Esophagus muscularis mucosa (tissue), 4 donors: ENCODE data around the gene DOCK1. TPM values are rescaled to one million over a fixed set of nuclear protein-coding genes. Genes with fewer than 3 reads are reported as not detected.

Experiments
- DNase-seq: peaks from one replicate; pipeline ENCODE4 v3.0.0-alpha.2; 2017; ENCODE audit errors: extremely low spot score
- H3K27ac ChIP-seq, 4 donors: fragments of 200-600 bp; sonication (generic); replicated peaks in 1 of 4; 1 replicate in 3 of 4; 2 replicates in 1 of 4; pipeline ENCODE4 v1.5.1; 2016 to 2019; ENCODE audit warnings: mild to moderate bottlenecking in 1 of 4
- H3K27me3 ChIP-seq, 4 donors: fragments of 200-600 bp; sonication (generic); one replicate each; pipeline versions ENCODE4 v1.5.1 to v1.6.0; 2016 to 2019
- H3K36me3 ChIP-seq, 4 donors: fragments of 200-600 bp; sonication (generic); one replicate each; pipeline ENCODE4 v1.5.1; 2016 to 2019
- H3K4me1 ChIP-seq, 4 donors: fragments of 200-600 bp; sonication (generic); one replicate each; pipeline ENCODE4 v1.5.1; 2016 to 2019
- H3K4me3 ChIP-seq, 4 donors: fragments of 200-600 bp; sonication (generic); 1 replicate in 2 of 4; 2 replicates in 2 of 4; pipeline ENCODE4 v1.5.1; 2016 to 2019; ENCODE audit warnings: mild to moderate bottlenecking in 4 of 4, moderate library complexity in 1 of 4
- H3K9me3 ChIP-seq, 4 donors: fragments of 200-600 bp; sonication (generic); 1 replicate in 3 of 4; 2 replicates in 1 of 4; pipeline ENCODE4 v1.5.1; 2016 to 2019
- CTCF ChIP-seq, 3 experiments: fragments of 200-600 bp in 2 of 3; fragments of 450-650 bp in 1 of 3; sonication (generic) in 2 of 3; IDR thresholded peaks; one replicate each; pipeline ENCODE4 v1.5.1; 2017 to 2019; ENCODE audit warnings: antibody characterized with exemption in 3 of 3, mild to moderate bottlenecking in 2 of 3, moderate library complexity in 1 of 3
- EP300 ChIP-seq: sonication (generic); formaldehyde crosslinking; IDR thresholded peaks from one replicate; pipeline ENCODE4 v1.6.1; 2017; ENCODE audit warnings: antibody characterized with exemption
- POLR2A ChIP-seq: fragments of 450-650 bp; IDR thresholded peaks from one replicate; pipeline ENCODE4 v1.6.1; 2017; ENCODE audit warnings: antibody characterized with exemption, moderate library complexity, mild to moderate bottlenecking, low read depth
- POLR2AphosphoS5 ChIP-seq, 2 donors: sonication (generic); formaldehyde crosslinking; IDR thresholded peaks; one replicate each; pipeline ENCODE4 v1.6.1; 2017; ENCODE audit warnings: antibody characterized with exemption in 2 of 2
- WGBS: methylation state at CpG from one replicate; pipeline ENCODE4 v1.1.5; 2018; 5-methylcytosine and 5-hydroxymethylcytosine counted together
- intact Hi-C: fragments of 100-400 bp; cut with DNase I; formaldehyde crosslinking; loops from one replicate; pipeline ENCODE4 v1.15.1; 2023
- total RNA-seq, 4 donors: library from RNA; depleted of rRNA; stranded (reverse); fragments of >200 nt; gene quantifications; one replicate each; pipeline versions ENCODE4 v1.1.0 to v1.2.1, GENCODE V29; 2016

The DOCK1 gene
- total RNA-seq, 4 donors from 2014 or later, result 41.4 to 60.3 (median 55.3) TPM

- H3K27ac ChIP-seq, result no peak overlapping the region
- intact Hi-C loops, result no loop called here
- peaks cover 9 to 34% (median 27%) of the 10 kb centered on the region in 4 donors for H3K36me3 ChIP-seq
- no peaks in the 10 kb centered on the region for H3K4me1 ChIP-seq
- TF ChIP-seq POLR2A (no peak), EP300 (no peak), POLR2AphosphoS5 (IDR thresholded peaks at IDR 0.05) (no peak), CTCF (IDR thresholded peaks at IDR 0.05) (no peak)
- H3K27me3 ChIP-seq, result no peaks in the 10 kb centered on the region
- 90% methylated on average over 3 of the region's 5 CpGs for WGBS
- no peaks in the 10 kb centered on the region for H3K9me3 ChIP-seq
- no peak overlapping the region for H3K4me3 ChIP-seq
- DNase-seq, result no peak
Observed at GRCh38 chr10:127374901-127375300, 469.7 kb downstream of the DOCK1 start.

DNA sequence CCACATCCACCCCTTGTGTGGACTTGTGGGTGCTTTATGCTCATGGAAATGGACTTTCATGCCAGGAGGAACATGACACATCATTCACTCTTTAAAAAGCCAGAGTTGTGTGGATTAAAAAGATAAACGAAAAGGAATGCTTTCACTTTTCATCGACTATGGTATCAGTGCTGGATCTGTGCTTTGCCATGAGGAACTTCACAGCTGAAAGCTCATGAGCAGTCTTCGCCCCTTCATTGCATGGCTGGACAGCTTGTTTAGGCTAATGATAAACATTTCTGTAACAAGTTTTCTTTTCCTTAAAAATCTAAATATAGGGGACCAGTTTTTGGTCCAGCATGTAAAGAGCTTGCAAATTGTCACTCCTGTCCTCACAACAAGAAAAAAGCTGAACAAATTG is 470.2 kb downstream of the DOCK1 start:
- no peak overlapping the region for H3K4me3 ChIP-seq
- TF ChIP-seq EP300 (no peak), POLR2A (no peak), CTCF (IDR thresholded peaks at IDR 0.05) (no peak), POLR2AphosphoS5 (IDR thresholded peaks at IDR 0.05) (no peak)
- H3K9me3 ChIP-seq, result no peaks in the 10 kb centered on the region
- H3K27ac ChIP-seq, result no peak overlapping the region
- peaks cover 9 to 34% (median 27%) of the 10 kb centered on the region in 4 donors for H3K36me3 ChIP-seq
- DNase-seq, result no peak
- no peaks in the 10 kb centered on the region for H3K27me3 ChIP-seq
- H3K4me1 ChIP-seq, result no peaks in the 10 kb centered on the region
- WGBS, result 59% methylated on average over 3 of the region's 3 CpGs
- intact Hi-C loops, result no loop called here

GRCh38 chr10:127376071-127376470 is 470.8 kb downstream of the DOCK1 start:
- Histone ChIP-seq H3K4me3 (no peak overlapping the region), H3K27ac (no peak overlapping the region), H3K9me3 (no peaks in the 10 kb centered on the region), H3K36me3 (peaks cover 9 to 36% (median 26%) of the 10 kb centered on the region in 4 donors), H3K4me1 (no peaks in the 10 kb centered on the region), H3K27me3 (no peaks in the 10 kb centered on the region)
- intact Hi-C loops, result no loop called here
- 93% methylated on average over 2 of the region's 2 CpGs for WGBS
- TF ChIP-seq POLR2AphosphoS5 (IDR thresholded peaks at IDR 0.05) (no peak), POLR2A (no peak), CTCF (IDR thresholded peaks at IDR 0.05) (no peak), EP300 (no peak)
- no peak for DNase-seq

- DNase-seq, result no peak
- no peak overlapping the region for H3K27ac ChIP-seq
- intact Hi-C loops, result no loop called here
- no peaks in the 10 kb centered on the region for H3K9me3 ChIP-seq
- no peaks in the 10 kb centered on the region for H3K27me3 ChIP-seq
- TF ChIP-seq POLR2AphosphoS5 (IDR thresholded peaks at IDR 0.05) (no peak), EP300 (no peak), POLR2A (no peak), CTCF (IDR thresholded peaks at IDR 0.05) (no peak)
- H3K4me3 ChIP-seq, result no peak overlapping the region
- WGBS, result 97% methylated on average over 5 of the region's 5 CpGs
- H3K36me3 ChIP-seq, result peaks cover 22 to 46% (median 29%) of the 10 kb centered on the region in 4 donors
- no peaks in the 10 kb centered on the region for H3K4me1 ChIP-seq
Observed at GRCh38 chr10:127378628-127379027, 473.4 kb downstream of the DOCK1 start.

- no peak for DNase-seq
- Histone ChIP-seq H3K27me3 (no peaks in the 10 kb centered on the region), H3K4me1 (no peaks in the 10 kb centered on the region), H3K4me3 (no peak overlapping the region), H3K27ac (no peak overlapping the region), H3K36me3 (peaks cover 20 to 62% (median 40%) of the 10 kb centered on the region in 4 donors), H3K9me3 (no peaks in the 10 kb centered on the region)
- intact Hi-C loops, result no loop called here
- 83% methylated on average over 17 of the region's 18 CpGs for WGBS
- TF ChIP-seq EP300, result no peak
- TF ChIP-seq CTCF (IDR thresholded peaks at IDR 0.05), result no peak
- TF ChIP-seq POLR2AphosphoS5 (IDR thresholded peaks at IDR 0.05), result no peak
- TF ChIP-seq POLR2A, result no peak
Observed at GRCh38 chr10:127384532-127384931, 479.3 kb downstream of the DOCK1 start.
